DMS 273 treated with DMSO at 0.1 percent for 48 hours (cell line): Measurements from ENCODE around the gene KLF5.
A peak's percentile ranks its signal among the peaks of the same experiment; 100 is the strongest.
"Not testable (repeated sequence)": the region's sequence is repeated elsewhere in the genome, so short reads cannot be mapped to it uniquely, and the experiment has no call there.

Source experiments
- DNase-seq: peaks from one replicate; lab custom pipeline; 2025; lab: John Stamatoyannopoulos, UW

The KLF5 gene

GRCh38 chr13:73088332-73088935, 29.6 kb downstream of the KLF5 start:
- no peak for DNase-seq

GRCh38 chr13:73089213-73089612, 30.4 kb downstream of the KLF5 start:
- no peak for DNase-seq

- no peak for DNase-seq
These were observed 31.5 kb downstream of the KLF5 start for GRCh38 chr13:73090116-73090822.

GRCh38 chr13:73090823-73091187, 32.0 kb downstream of the KLF5 start:
- DNase-seq, result no peak

- DNase-seq, result no peak
These were observed 34.0 kb downstream of the KLF5 start for GRCh38 chr13:73092829-73093228.

- no peak for DNase-seq
These were observed 37.4 kb downstream of the KLF5 start for GRCh38 chr13:73096173-73096572.

- no peak for DNase-seq
These were observed 37.8 kb downstream of the KLF5 start for GRCh38 chr13:73096638-73097037.

- DNase-seq, result not testable (repeated sequence)
These were observed 42.0 kb downstream of the KLF5 start for GRCh38 chr13:73100781-73101180.

GRCh38 chr13:73101351-73102007, 42.7 kb downstream of the KLF5 start:
- DNase-seq, result no peak

- DNase-seq, result no peak
These were observed 44.4 kb downstream of the KLF5 start for GRCh38 chr13:73103238-73103637.

- DNase-seq, result no peak
These were observed 47.8 kb downstream of the KLF5 start for GRCh38 chr13:73106513-73107178.

GRCh38 chr13:73107481-73107880, 48.7 kb downstream of the KLF5 start:
- peak; percentile 5 for DNase-seq

GRCh38 chr13:73107970-73108369, 49.2 kb downstream of the KLF5 start:
- no peak for DNase-seq

GRCh38 chr13:73109288-73109899, 50.6 kb downstream of the KLF5 start:
- no peak for DNase-seq

GRCh38 chr13:73109969-73110368, 51.2 kb downstream of the KLF5 start:
- DNase-seq, result no peak

GRCh38 chr13:73110814-73111213, 52.0 kb downstream of the KLF5 start:
- DNase-seq, result no peak

- no peak for DNase-seq
These were observed 52.5 kb downstream of the KLF5 start for GRCh38 chr13:73111331-73111730.

GRCh38 chr13:73119612-73120011, 60.8 kb downstream of the KLF5 start:
- no peak for DNase-seq
